HEK293T (cell line): ENCODE measurements around the gene STK4.

Experiments
- ARNT ChIP-seq: fragments of 450-650 bp; IDR thresholded peaks from 2 replicates; pipeline ENCODE4 v1.6.1; 2017; ENCODE audit warnings: mild to moderate bottlenecking
- BHLHE40 ChIP-seq: fragments of 450-650 bp; IDR thresholded peaks from 2 replicates; pipeline ENCODE4 v1.6.1; 2016; ENCODE audit warnings: mild to moderate bottlenecking, moderate library complexity, borderline replicate concordance
- ELF4 ChIP-seq: fragments of 450-650 bp; IDR thresholded peaks from 2 replicates; pipeline ENCODE4 v1.6.1; 2017; ENCODE audit warnings: antibody characterized with exemption
- FOXK2 ChIP-seq: fragments of 450-650 bp; IDR thresholded peaks from 2 replicates; pipeline ENCODE4 v1.6.1; 2016; ENCODE audit warnings: mild to moderate bottlenecking
- FOXM1 ChIP-seq: fragments of 450-650 bp; IDR thresholded peaks from 2 replicates; pipeline ENCODE4 v1.6.1; 2017; ENCODE audit warnings: mild to moderate bottlenecking, borderline replicate concordance
- SP1 ChIP-seq: fragments of 450-650 bp; IDR thresholded peaks from 2 replicates; pipeline ENCODE4 v1.6.1; 2017
- SUZ12 ChIP-seq: fragments of 450-650 bp; IDR thresholded peaks from 2 replicates; pipeline ENCODE4 v1.6.1; 2016; ENCODE audit warnings: mild to moderate bottlenecking
- TARDBP ChIP-seq: fragments of 450-650 bp; IDR thresholded peaks from 2 replicates; pipeline ENCODE4 v1.6.1; 2016
- TF ChIP-seq, protein P1 (sequence below): fragments of 450-650 bp; IDR thresholded peaks from 2 replicates; pipeline ENCODE4 v1.6.1; 2016

DNA sequence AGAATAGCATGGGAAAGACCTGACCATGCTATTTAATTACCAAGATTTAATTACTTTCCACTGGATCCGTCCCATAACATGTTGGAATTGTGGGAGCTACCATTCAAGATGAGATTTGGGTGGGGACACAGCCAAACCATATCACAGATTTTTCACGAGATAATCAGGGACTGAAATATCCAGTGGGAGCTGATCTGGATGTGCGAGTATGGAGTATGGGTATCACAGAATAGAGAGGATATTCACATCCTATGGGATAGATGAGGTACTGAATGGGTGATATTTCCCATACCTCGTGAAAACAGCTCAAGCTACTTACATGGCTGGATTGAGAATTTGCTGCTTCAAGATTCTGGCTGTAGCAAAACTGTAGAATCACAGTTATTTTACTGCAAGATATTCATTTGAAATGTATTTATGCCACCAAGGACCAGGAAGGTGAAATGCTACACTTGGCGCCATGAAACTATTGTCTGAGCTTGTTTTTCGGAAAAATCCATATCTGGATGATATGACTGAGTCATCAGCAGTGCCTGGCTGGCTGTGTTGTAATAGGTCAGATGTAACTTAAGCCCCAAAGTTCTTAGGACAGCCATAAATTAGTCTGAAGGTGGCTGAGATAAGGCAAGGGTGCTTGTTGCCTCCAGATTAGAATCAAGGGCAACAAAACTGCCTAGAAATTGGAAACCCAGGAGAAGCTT, 104.8 kb downstream of the STK4 start:
- TF ChIP-seq TARDBP (no peak), FOXK2 (no peak), BHLHE40 (no peak), SUZ12 (no peak), SP1 (no peak), FOXM1 (no peak), ARNT (no peak), ELF4 (no peak)
- TF ChIP-seq, protein P1, sequence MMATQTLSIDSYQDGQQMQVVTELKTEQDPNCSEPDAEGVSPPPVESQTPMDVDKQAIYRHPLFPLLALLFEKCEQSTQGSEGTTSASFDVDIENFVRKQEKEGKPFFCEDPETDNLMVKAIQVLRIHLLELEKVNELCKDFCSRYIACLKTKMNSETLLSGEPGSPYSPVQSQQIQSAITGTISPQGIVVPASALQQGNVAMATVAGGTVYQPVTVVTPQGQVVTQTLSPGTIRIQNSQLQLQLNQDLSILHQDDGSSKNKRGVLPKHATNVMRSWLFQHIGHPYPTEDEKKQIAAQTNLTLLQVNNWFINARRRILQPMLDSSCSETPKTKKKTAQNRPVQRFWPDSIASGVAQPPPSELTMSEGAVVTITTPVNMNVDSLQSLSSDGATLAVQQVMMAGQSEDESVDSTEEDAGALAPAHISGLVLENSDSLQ: no peak
